Fibroblast of pulmonary artery (primary cell): ENCODE results near the gene BMPER.

Experiments
- DNase-seq: peaks from one replicate; pipeline ENCODE4 v3.0.0-alpha.2; 2010; ENCODE audit warnings: low read depth
- H3K4me3 ChIP-seq: replicated peaks from 2 replicates; pipeline ENCODE4 v1.5.1; 2011; ENCODE audit warnings: low read depth, mild to moderate bottlenecking, control low read depth, low read length, moderate library complexity
- CTCF ChIP-seq: IDR thresholded peaks from 2 replicates; pipeline ENCODE4 v1.5.1; 2011; ENCODE audit warnings: mild to moderate bottlenecking, control low read depth, low read length, inconsistent platforms; ENCODE audit errors: missing control alignments

BMPER gene

GRCh38 chr7:34187798-34188307, 282.5 kb downstream of the BMPER start:
- no peak for DNase-seq
- no peak for TF ChIP-seq CTCF
- H3K4me3 ChIP-seq: no peak overlapping the region

GRCh38 chr7:34189031-34189430, 283.7 kb downstream of the BMPER start:
- no peak for TF ChIP-seq CTCF
- H3K4me3 ChIP-seq: no peak overlapping the region
- no peak for DNase-seq

DNA sequence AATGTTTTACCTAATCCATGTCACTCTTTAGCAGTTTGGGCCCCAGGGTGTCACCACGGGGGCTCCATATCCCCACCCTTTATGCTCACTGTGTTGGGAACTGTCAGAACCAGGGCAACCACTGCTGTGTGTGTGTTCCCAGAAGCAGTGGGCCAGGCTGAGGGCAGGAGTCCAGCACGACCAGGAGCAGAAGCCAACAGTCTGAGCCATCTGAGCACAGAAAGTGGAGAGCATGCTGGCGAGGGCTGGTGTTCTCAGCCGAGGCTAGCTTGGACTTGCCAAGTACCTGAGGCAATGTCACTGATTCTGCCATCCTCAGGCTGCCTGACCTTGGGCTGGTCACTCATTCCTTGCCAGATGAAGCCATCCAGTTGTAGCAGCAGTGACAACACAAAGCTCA, 285.0 kb downstream of the BMPER start:
- DNase-seq: no peak
- TF ChIP-seq CTCF: no peak
- no peak overlapping the region for H3K4me3 ChIP-seq

DNA sequence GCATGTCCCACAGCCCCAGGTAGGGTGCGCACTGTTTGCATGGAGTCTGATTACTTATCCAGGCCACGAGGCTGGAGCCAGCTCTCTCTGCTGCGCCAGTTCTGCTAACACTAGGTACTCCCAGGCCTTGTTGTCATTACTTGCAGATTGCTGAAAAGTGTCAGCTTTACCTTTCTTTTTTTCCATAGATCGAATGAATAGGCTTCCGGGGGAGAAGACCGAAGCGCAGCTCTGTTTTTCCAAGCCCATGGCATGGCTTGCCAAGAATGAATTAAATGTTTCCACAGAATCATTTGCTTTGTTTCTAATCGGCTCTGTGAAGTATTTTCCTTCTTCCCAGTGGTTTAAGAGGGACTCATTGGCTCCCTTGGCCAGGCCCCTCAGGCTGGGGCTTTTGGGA, 285.8 kb downstream of the BMPER start:
- H3K4me3 ChIP-seq: no peak overlapping the region
- DNase-seq: no peak
- no peak for TF ChIP-seq CTCF

- TF ChIP-seq CTCF: no peak
- no peak overlapping the region for H3K4me3 ChIP-seq
- no peak for DNase-seq
Measured at GRCh38 chr7:34191771-34192479, 286.6 kb downstream of the BMPER start.

DNA sequence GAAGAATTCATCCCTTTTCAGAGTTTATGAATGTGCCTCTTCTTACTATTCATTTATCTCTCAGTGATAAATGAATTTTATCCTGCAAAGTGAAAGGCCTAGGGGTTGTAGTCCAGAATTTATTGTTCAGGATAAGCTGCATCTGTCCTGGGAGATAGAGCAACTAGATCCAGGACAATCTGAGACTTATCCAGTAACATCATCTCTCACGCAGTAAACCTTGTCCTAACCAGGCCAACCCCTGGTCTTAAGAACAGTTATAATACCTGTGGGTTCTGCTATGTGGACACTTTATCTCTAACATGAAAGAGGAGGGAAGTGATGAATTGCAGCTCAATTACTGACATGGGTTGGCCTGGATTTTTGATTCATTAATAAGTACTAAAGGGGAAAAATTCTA, 287.6 kb downstream of the BMPER start:
- DNase-seq: no peak
- H3K4me3 ChIP-seq: no peak overlapping the region
- no peak for TF ChIP-seq CTCF

- DNase-seq: no peak
- no peak overlapping the region for H3K4me3 ChIP-seq
- TF ChIP-seq CTCF: no peak
Measured at GRCh38 chr7:34198231-34198641, 292.9 kb downstream of the BMPER start.
